Activated CD4-positive, alpha-beta T cell treated with anti-CD3 and anti-CD28 coated beads, Interleukin-2, amount 50 U/mL, for 16 hours (primary cell): ENCODE data around the gene TMEM248.
A peak's percentile ranks its signal among the peaks of the same experiment; 100 is the strongest.
"Not testable (repeated sequence)": the region's sequence is repeated elsewhere in the genome, so short reads cannot be mapped to it uniquely, and the experiment has no call there.

Source experiments
- DNase-seq: peaks from one replicate; pipeline ENCODE4 v3.0.0-alpha.2; 2020

TMEM248 gene

DNA sequence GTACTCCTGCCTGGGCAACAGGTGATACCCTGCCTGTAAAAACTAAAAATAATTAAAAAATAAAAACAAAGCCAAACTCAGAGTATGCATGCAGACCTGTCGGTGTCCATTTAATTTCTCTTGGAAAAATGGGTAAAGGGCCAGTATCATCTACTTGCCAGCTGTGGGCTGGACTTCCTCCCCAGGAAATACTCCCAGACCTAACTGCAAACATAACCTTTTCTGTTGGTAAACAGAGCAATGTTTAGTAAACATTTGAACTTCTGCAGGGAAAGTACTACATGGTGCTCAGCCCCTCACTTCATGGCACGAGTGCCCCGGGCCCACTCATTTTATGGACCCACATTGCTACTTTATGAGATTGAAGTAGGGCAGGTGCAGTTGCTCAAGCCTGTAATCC lies 10.2 kb upstream of the TMEM248 start:
- DNase-seq, result no peak

DNA sequence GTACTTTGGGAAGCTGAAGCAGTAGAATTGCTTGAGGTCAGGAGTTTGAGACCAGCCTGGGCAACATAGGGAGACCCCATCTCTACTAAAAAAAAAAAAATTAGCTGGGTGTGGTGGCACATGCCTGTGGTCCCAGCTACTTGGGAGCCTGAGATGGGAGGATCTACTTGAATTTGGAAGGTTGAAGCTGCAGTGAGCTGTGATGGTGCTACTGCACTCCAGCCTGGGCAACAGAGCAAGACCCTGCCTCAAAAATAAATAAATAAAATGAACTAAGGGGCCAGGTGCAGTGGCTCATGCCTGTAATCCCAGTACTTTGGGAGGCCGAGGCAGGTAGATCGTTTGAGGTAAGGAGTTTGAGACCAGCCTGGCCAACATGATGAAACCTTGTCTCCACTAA lies 9.8 kb upstream of the TMEM248 start:
- not testable (repeated sequence) for DNase-seq

DNA sequence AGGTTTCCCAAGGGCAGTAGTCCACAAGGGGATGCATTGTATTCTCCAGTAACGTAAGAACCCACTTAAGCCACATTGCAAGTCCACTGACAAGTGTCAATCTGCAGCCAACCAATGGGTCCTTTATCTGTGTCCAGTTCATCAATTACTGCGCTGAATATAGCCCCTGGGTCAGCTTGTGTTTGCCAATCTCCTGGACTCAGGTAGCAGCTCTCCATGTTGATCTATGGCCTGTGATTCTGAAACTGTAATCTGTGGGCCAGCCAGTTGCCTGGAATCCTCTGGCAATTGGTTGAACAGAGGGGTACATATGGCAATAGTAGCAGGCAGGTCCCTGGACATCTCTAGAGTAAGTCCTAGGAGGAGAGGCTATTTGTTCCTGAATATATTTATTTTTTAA lies 8.8 kb upstream of the TMEM248 start:
- no peak for DNase-seq

DNA sequence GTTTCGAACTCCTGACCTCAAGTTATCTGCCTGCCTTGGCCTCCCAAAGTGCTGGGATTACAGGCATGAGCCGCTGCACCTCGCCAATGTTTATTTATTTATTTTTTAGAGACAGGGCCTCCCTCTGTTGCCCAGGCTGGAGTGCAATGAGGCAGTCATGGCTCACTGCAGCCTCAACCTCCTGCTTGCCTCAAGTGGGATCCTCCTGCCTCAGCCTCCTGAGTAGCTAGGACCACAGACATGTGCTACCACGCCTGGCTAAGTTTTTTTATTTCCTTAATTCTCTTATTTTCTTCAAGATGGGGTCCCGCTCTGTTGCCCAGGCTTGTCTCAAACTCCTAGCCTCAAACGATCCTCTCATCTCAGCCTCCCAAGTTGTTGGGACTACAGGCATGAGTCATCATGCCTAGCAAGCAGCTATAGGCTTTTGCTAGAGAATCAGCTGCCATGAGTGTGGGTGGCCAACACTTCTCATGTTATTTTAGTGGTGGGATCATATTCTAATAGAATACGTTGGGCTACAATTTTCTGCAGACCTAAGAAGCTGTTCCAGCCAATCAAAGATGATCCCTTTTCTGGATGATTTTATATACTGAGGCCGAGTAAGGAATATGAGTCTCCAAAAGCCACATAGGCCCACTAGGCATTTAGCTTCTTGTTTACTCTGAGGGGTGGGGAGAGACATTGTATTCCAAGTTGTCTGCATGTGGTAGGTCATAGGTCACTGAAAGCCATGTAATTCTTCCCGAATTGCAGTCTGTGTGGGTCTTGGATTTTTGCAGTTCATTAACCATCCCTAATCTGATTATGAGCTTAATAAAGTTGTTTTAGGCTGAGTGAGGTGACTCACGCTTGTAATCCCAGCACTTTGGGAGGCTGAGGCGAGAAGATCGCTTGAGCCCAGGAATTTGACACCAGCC lies 7.6 kb upstream of the TMEM248 start:
- DNase-seq, result no peak

DNA sequence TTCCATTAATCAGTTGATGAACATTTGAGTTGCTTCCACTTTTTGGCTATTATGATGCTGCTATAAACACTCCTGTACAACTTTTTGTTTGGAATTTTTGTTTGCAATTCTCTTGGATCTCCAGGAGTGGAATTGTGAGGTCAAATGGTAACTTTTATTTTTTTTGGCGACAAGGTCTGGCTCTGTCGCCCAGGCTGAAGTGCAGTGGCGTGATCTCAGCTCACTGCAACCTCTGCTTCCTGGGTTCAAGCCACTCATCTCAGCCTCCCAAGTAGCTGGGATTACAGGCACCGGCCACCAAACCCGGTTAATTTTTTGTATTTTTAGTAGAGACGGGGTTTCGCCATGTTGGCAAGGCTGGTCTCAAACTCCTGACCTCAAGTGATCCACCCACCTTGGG lies 3.1 kb upstream of the TMEM248 start:
- DNase-seq, result not testable (repeated sequence)

DNA sequence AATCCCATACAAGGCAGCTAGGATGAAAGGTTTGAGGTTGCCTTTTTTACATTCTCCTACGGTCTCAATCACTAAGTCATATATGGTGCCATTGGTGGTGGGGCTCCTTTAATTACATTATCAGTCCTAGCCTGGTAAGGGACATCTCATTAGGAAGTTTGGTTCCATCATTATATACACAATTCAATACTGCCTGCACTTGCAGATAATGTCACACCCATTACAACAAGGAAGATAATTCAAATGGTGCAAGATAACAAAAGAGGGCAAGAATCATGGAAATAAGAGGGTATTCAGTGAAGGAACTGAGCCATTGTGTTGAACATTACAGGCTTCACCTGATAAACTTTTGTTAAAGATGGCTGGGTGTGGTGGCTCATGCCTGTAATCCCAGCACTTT lies 1.7 kb upstream of the TMEM248 start:
- no peak for DNase-seq

DNA sequence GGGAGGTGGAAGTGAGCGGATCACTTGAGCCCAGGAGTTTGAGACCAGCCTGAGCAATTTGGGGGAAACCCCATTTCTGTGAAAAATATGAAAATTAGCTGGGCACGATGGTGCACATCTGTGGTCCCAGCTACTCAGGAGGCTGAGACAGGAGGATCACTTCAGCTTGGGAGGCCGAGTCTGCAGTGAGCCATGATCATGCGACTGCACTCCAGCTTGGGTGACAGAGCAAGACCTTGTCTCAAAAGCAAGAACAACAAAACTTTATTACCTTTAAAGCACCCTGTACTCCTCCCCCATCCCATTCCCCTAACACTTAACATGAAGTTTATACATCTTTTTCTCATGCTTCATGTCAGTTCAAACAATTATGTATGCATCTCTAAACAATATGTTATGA lies 1.3 kb upstream of the TMEM248 start:
- DNase-seq, result no peak

DNA sequence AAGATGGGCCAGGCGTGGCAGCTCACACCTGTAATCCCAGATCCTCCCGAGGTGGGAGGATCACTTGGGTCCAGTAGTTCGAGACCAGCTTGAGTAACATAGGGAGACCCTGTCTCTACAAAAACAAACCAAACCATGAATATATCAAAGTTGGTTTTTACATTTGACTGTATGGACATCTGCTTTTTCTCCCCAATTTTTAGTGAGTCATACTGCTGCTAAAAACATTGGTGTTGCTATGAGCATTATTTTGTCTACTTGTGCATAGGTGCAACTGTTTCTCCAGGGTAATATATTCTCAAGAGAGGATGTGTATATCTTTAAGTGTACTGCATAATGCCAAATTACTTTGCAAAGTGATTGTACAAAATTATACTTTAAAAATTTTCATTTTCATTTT lies 769 bp upstream of the TMEM248 start:
- no peak for DNase-seq

DNA sequence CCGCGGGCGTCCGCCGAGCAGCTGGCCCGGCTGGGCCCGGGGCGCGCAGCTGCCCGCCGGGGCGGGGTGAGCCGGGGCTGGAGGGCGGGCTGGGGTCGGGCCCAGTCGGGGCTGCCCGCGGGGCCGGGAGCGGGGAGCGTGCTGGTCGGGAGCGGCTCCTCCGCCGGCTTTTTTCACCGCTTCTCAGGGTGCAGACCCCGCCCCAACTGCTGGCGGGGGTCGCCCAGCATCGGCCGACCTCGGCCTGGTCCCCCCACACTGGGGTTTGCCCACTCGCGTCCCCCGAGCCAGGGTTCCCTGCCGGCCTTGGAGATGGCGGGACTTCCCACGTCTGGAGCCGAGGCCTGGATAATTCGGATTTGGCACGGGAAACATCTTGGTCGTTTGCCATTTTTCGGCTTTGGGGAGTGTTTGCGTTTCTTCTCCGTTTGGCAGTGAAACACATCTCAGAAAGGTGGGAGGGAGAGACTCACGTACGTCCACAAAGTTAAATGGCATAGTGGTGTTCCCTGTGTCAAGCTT lies 432 bp downstream of the TMEM248 start:
- peak; percentile 14 for DNase-seq

DNA sequence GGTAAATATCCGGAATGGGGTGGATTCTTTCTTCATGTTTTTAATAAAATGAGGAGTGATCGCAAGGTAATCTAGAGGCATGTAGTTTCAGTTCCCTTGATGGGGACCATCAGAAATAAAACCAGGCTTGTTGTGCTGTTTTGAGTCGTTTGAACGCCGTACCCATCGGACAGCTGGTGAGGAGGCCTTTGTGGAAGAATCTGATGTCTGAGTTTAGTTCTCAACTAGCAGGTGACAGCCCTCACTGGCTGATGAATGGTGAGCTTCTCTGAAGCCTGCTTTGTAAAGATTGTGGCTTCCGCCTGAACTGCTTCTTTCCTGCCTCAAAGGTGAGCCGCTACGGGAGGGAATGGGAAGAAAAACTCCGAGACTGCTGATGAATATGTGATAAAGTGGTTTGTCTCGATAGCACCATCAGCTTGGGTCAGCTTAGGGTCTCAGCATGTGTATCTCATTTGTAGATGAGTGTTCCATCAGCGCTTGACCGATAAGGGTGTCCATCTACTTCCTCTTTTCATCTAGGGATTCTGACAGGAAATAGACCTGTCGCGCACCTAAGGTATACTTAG lies 977 bp downstream of the TMEM248 start:
- DNase-seq, result peak; percentile 28

DNA sequence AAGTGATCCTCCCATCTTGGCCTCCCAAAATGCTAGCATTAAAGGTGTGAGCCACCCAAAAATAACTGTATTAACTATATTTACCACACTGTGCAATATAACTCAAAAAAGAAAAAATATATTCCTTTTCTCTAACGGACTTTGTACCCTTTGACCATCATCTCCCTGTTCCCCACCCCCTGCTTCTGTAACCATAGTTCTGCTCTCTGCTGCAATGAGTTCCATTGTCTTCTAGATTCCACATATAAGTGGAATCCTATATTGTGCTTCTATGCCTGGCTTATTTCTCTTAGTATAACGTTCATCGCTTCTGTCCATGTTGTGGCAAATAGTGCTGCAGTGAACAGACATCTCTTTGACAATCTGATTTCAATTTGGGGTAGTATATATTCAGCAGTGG lies 4.2 kb downstream of the TMEM248 start:
- no peak for DNase-seq

DNA sequence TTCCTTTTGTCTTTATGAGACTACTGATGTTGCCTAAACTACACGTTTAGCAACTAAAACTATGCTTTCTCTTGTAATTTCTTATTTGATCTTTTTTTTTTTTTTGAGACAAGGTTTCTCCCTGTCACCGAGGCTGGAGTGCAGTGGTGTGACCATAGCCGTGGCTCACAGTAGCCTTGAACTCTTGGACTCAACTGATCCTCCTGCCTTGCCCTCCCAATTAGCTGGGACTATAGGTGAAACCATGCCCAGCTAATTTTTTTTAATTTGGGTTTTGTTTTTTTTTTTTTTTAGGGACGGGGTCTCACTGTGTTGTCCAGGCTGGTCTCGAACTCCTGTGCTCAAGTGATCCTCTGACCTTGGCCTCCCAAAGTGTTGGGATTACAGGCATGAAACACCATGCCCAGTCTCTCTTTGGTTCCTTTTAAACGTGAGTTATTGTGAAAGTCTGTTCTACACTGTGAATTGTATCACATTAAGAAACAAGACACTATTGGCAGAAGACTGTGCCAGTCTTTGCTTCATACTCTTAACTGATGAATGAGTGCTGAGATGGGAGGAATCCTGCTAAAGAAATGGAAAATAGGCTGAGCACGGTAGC lies 6.4 kb downstream of the TMEM248 start:
- no peak for DNase-seq

DNA sequence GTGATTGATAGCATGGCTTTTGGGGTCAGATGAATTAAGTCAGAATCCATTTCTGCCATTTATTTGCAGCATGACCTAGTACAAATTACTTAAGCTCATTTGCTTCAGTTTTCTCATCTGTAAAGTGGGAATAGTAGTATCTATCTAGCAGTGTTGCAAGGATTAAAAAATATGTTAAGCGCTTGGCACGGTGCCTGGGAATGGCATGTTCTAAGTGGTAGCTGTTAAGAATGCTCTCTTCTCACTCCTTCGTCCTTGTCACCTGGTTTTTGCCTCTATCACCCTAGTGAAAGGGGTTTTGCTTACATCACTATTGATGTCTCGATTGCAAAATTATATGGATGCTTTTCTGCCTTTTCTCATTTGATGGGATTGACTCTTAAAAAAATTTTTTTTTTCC lies 7.4 kb downstream of the TMEM248 start:
- DNase-seq, result no peak

DNA sequence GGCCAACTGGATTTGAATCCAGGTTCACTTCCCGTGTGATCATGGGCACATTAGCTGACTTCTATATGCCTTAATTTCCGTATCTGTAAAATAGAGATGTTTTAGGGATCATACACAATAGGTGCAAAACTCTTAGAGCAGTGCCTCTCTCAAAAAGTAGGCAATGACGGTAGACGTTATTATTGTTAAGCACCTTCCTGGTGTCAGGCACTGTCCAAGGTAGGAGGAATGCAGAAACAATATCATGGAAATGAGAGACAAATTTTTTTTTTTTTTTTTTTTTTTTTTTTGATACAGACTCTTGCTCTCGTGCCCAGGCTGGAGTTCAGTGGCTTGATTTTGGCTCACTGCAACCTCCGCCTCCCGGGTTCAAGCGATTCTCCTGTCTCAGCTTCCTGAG lies 8.1 kb downstream of the TMEM248 start:
- DNase-seq, result no peak

DNA sequence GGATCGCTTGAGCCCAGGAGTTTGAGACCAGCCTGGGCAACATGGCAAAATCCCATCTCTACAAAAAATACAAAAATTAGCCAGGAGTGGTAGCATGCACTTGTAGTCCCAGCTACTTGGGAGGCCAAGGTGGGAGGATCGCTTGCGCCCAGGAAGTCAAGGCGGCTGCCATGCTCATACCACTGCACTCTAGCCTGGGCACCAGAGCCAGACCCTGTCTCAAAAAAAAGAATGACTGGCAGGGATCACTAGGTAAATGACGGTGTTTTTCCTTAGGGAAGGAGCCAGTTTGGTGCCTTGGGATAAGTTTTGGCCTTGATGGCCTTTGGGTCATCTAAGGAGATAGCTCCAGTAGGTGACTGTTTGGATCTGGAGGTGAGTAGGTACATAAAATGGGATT lies 8.9 kb downstream of the TMEM248 start:
- no peak for DNase-seq

DNA sequence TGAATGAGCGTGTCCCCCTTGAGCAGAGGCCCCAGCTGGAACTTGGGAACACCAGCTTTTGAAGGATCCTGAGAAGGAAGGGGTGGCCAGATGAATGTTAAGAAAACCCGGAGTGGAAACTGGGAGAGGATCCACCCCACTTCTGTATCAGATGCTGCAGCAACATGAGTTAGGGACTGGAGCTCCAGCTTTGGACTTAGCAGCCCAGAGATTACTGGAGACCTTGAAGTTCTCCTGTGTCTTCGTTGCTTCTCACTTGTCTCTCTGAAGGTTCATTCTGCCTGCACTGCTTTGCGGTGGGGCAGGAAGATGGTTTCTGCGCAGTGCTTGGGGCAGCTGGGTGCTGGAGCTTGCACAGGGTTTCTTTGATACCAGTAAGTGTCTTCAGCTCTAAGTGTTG lies 9.3 kb downstream of the TMEM248 start:
- DNase-seq, result no peak

DNA sequence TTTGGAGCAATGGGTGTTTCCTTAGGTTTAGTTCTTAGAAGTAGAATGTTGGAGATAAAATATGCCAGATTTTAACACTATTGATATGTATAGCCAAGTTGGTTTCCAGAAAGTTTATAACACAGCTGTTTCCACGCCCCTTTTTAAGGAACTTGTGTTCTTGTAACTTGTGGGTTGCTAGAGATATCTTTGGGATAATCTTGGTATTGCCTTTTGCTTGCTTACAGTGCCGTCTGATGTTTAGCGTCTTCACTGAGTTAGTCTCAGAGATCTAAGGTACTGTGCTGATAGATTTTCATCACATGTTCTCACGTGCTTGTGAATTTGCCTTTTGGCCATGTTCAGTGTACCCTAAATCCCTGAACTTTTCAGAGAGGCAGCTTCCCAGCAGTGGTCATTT lies 12.4 kb downstream of the TMEM248 start:
- DNase-seq, result no peak

DNA sequence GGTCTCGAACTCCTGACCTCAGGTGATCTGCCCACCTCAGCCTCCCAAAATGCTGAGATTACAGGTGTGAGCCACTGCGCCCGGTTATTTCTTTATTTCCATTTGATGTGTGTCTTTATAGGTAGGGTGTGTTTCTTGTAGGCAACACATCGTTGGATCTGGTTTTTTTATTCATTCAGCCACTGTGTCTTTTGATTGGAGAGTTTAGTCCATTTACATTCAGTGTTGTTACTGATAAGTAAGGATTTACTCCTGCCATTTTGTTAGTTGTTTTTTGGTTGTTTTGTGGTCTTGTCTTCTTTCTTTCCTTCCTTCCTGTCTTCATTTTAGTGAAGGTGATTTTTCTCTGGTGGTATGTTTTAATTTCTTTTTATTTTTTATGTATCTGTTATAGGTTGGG lies 16.9 kb downstream of the TMEM248 start:
- no peak for DNase-seq

DNA sequence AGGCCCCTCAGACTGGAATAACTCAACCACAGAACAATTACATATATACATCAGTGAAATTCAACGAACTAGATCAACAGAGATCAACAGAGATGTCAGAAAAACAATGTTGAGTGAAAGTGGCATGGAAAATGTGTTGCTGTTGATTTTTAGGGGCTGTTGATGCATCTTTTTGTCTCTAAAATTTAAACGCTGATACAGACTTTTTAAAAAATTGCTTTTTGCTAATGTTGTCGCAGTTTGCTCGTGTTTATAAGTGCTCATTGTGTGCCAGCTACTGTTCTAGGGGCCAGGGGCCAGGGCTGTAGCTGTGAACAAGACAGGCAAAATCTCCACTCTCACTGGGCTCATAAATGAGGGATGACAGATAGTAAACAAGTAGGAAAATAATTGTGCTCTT lies 18.3 kb downstream of the TMEM248 start:
- no peak for DNase-seq

DNA sequence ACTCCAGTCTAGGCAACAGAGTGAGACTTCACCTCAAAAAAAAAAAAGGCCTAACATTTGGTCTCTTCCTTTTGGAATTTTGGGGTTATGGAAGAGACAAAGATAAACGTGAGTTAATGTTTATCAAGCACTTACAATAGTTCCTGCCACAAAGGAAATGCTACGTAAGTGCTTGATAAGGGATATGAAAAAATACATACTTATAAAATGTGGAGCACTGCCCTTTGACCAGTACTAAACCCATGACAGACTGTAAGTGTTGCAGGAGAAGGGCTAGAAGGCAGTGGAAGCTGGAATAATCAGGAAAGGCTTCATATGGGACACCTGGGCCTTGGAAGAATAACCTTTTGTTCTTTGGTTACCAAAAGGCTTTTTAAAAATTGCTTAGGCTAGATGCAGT lies 25.5 kb downstream of the TMEM248 start:
- no peak for DNase-seq

DNA sequence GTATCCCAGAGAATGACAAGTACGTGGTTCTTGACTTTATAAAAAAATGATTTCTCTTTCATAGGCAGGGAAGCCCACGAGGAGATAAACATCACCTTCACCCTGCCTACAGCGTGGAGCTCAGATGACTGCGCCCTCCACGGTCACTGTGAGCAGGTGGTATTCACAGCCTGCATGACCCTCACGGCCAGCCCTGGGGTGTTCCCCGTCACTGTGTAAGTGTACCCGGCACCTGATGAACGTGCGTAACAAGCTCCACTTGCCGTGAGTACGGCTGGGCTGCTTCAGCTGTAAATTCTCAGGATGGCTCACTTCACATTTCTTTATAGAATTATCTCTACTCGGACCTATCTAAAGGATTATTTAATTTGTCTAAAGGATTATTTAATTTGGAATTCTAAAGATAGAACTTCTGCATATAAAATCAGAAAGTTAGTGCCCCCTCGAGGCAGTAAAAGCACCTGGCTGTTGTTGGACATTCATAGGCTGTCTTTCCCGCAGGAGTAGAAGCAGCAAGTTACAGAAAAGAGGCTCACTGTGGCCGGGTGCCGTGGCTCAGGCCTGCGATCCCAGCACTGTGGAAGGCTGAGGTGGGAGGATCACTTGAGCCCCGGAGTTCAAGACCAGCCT lies 27.6 kb downstream of the TMEM248 start:
- DNase-seq, result no peak

DNA sequence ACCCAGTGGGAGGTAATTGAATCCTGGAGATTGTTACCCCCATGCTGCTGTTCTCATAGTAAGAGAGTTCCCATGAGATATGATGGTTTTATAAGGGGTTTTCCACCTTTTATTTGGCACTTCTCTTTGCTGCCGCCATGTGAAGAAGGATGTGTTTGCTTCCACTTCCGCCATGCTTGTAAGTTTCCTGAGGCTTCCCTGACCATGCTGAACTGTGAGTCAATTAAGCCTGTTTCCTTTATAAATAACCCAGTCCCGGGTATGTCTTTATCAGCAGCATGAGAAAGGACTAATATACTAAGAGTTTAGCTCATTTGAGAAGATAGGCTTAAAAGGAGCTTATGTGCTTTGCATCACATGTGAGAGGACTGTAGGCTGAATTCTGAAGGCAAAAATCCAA lies 29.3 kb downstream of the TMEM248 start:
- DNase-seq, result no peak

DNA sequence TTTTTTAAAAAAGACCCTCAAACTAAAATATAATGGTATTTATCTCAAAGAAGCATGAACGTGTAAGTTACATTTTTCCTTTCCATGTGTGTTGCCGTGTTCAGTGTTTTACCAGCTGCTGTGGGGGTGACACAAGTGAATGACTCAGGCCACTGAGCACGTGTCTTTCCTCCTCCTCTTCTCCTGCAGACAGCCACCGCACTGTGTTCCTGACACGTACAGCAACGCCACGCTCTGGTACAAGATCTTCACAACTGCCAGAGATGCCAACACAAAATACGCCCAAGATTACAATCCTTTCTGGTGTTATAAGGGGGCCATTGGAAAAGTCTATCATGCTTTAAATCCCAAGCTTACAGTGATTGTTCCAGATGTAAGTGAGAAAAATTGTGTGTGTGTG lies 29.7 kb downstream of the TMEM248 start:
- no peak for DNase-seq
